Measurements from ENCODE around the gene KCNT1. TPM values are rescaled to one million over a fixed set of nuclear protein-coding genes. Genes with fewer than 3 reads are reported as not detected.

KCNT1 gene
- total RNA-seq, 1 donor = not detected

DNA sequence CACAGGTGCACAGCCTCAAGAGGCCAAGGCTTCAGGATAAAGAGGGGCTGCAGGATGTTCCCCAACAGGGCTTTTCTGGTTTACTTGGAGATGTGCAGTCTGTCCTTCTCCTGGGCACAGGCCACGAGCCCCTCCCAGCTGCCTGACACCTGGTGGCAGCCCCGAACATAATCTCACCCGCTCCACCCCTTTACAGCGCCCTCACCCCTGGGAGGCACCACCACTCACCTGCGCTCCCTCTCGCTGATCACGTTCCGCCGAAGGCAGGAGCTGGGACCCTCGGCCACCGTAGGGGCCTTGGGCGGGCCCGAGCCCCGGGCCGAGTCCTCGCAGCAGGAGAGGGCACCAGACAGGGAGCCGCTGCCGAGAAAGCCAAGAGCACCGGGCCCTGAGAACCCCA, 3.2 kb upstream of the KCNT1 start:
- TF ChIP-seq, protein P1, sequence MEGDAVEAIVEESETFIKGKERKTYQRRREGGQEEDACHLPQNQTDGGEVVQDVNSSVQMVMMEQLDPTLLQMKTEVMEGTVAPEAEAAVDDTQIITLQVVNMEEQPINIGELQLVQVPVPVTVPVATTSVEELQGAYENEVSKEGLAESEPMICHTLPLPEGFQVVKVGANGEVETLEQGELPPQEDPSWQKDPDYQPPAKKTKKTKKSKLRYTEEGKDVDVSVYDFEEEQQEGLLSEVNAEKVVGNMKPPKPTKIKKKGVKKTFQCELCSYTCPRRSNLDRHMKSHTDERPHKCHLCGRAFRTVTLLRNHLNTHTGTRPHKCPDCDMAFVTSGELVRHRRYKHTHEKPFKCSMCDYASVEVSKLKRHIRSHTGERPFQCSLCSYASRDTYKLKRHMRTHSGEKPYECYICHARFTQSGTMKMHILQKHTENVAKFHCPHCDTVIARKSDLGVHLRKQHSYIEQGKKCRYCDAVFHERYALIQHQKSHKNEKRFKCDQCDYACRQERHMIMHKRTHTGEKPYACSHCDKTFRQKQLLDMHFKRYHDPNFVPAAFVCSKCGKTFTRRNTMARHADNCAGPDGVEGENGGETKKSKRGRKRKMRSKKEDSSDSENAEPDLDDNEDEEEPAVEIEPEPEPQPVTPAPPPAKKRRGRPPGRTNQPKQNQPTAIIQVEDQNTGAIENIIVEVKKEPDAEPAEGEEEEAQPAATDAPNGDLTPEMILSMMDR (IDR thresholded peaks at IDR 0.05; ENCODE audit: extremely low read depth, low read depth, low read length) = no peak

DNA sequence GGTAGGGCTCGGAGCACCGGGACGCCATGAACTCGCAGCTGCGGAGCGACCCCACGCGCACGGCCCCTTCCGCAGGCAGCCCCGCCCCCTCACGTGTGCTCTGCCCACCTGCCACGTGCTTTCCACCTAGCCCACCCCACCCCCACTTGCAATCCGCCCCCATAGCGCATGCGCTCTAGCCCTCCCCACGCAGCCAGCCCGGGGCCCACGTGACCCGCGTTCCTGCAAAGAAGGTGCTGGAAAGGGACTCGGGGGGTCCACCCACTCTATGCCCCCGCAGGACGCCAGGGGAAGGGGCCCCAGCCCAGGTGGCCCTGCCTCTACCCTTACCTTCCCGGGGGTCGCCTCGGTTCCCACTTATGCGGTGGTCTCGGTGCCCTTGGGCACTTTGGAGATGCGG, 2.5 kb upstream of the KCNT1 start, which contains the start of gene SOHLH1:
Gene SOHLH1, minus strand, starts transcription at position 42 of the 400 bp plus-strand sequence. Its CDS starts 14 bp downstream, at position 28.
- Histone ChIP-seq H3K79me2 (ENCODE audit: insufficient read depth, low read length) (no peaks in the 10 kb centered on the region), H3K4me3 (ENCODE audit: insufficient read depth, low read length) (no peak within 1 kb of the TSS), H3K4me1 (ENCODE audit: insufficient read depth, low read length) (no peaks in the 10 kb centered on the region), H3K27ac (ENCODE audit: low read depth, low read length) (no peak within 1 kb of the TSS), H3K4me2 (ENCODE audit: insufficient read depth, low read length) (no peak within 1 kb of the TSS), H4K20me1 (ENCODE audit: insufficient read depth, low read length) (no peaks in the 10 kb centered on the region), H3K9me3 (ENCODE audit: low read depth, low read length) (no peaks in the 10 kb centered on the region), H2AFZ (ENCODE audit: low read length) (no peak within 1 kb of the TSS), H3K36me3 (ENCODE audit: insufficient read depth, low read length) (no peaks in the 10 kb centered on the region), H3K27me3 (ENCODE audit: insufficient read depth, low read length) (no peaks in the 10 kb centered on the region)
- no peak for DNase-seq (ENCODE audit: insufficient read length, low spot score, missing footprints)
- TF ChIP-seq, protein P1 (IDR thresholded peaks at IDR 0.05; ENCODE audit: extremely low read depth, low read depth, low read length) = no peak

More for the DNA sequence above, 3.2 kb upstream of the KCNT1 start:
- DNase-seq (ENCODE audit: insufficient read length, low spot score, missing footprints) = no peak
- Histone ChIP-seq H3K27ac (ENCODE audit: low read depth, low read length) (no peak overlapping the region), H3K36me3 (ENCODE audit: insufficient read depth, low read length) (no peaks in the 10 kb centered on the region), H4K20me1 (ENCODE audit: insufficient read depth, low read length) (no peaks in the 10 kb centered on the region), H3K4me2 (ENCODE audit: insufficient read depth, low read length) (no peak overlapping the region), H3K27me3 (ENCODE audit: insufficient read depth, low read length) (no peaks in the 10 kb centered on the region), H3K4me1 (ENCODE audit: insufficient read depth, low read length) (no peaks in the 10 kb centered on the region), H3K4me3 (ENCODE audit: insufficient read depth, low read length) (no peak overlapping the region), H2AFZ (ENCODE audit: low read length) (no peak overlapping the region), H3K79me2 (ENCODE audit: insufficient read depth, low read length) (no peaks in the 10 kb centered on the region), H3K9me3 (ENCODE audit: low read depth, low read length) (no peaks in the 10 kb centered on the region)

DNA sequence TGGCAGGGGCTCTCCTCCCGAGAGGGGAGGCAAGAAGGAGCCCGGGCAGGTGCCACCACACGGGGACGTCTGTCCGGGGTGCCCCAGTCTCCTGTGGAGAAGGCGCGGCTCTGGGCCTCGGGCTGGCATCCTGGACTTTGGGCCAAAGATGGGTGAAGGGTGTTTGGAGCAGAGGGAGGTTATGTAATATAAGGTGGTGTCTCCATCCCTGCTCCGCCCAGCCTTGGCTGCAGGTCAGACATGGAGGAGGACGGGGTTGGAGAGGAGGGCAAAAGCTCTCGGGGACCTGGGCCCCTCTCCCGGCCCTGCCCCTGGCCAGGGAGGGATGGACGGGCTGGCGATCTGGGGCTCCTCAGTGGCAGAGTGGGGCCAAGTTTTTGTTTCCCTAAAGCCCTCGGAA, 1.5 kb upstream of the KCNT1 start:
- TF ChIP-seq, protein P1 (IDR thresholded peaks at IDR 0.05; ENCODE audit: extremely low read depth, low read depth, low read length) = no peak
- H3K27me3 ChIP-seq (ENCODE audit: insufficient read depth, low read length) = no peaks in the 10 kb centered on the region
- H2AFZ ChIP-seq (ENCODE audit: low read length) = no peak overlapping the region
- H3K9me3 ChIP-seq (ENCODE audit: low read depth, low read length) = no peaks in the 10 kb centered on the region
- no peaks in the 10 kb centered on the region for H4K20me1 ChIP-seq (ENCODE audit: insufficient read depth, low read length)
- DNase-seq (ENCODE audit: insufficient read length, low spot score, missing footprints) = no peak
- no peak overlapping the region for H3K27ac ChIP-seq (ENCODE audit: low read depth, low read length)
- H3K4me1 ChIP-seq (ENCODE audit: insufficient read depth, low read length) = no peaks in the 10 kb centered on the region
- H3K4me3 ChIP-seq (ENCODE audit: insufficient read depth, low read length) = no peak overlapping the region
- no peaks in the 10 kb centered on the region for H3K36me3 ChIP-seq (ENCODE audit: insufficient read depth, low read length)
- no peaks in the 10 kb centered on the region for H3K79me2 ChIP-seq (ENCODE audit: insufficient read depth, low read length)
- H3K4me2 ChIP-seq (ENCODE audit: insufficient read depth, low read length) = no peak overlapping the region

DNA sequence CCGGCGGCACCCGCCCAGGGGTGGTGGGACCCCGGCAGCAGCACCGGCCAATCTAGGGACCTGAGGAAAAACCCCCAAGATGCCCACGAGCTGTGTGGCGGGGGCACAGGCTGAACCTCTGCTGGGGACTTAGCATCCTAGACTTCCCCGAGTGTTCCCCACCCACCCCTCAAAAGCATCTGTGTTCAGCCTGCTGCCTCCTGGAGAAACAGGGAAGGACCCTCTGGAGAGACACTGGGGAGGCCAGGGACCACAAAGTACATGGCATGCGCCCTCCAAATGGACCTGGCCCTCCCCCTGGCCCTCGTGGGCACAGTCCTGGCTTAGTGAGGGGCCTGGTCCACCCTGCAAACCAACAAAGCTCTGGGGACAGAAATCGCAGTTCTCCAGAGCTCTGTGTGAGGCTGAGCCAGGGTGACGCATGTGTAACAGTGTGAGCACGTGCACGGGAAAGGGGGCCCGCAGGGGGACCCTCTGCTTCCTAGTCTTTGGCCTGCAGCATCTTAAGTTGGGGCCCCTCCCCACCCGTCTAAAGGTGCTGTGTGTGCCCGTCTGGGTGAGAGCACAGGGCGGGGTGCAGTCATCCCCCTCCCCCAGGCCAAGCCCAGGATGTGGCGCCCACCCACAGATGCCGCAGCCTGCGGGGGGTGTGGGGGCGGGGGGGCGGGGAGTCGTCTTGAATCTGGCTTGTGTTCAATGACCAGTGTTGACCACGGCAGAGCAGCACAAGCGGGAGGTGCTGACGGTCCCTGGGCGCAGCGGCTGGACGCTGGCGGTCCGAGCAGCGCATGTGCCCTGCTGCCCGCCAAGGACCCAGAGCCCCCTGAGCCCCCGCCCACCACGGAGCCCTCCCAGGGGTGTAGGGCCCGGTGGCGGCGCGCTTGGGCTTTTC, 672 bp upstream of the KCNT1 start:
- Histone ChIP-seq H3K79me2 (ENCODE audit: insufficient read depth, low read length) (no peaks in the 10 kb centered on the region), H3K4me3 (ENCODE audit: insufficient read depth, low read length) (no peak overlapping the region), H3K27me3 (ENCODE audit: insufficient read depth, low read length) (no peaks in the 10 kb centered on the region), H3K9me3 (ENCODE audit: low read depth, low read length) (no peaks in the 10 kb centered on the region), H3K4me1 (ENCODE audit: insufficient read depth, low read length) (no peaks in the 10 kb centered on the region), H3K36me3 (ENCODE audit: insufficient read depth, low read length) (no peaks in the 10 kb centered on the region), H3K27ac (ENCODE audit: low read depth, low read length) (no peak overlapping the region), H3K4me2 (ENCODE audit: insufficient read depth, low read length) (peak overlapping the region; percentile 23), H4K20me1 (ENCODE audit: insufficient read depth, low read length) (no peaks in the 10 kb centered on the region), H2AFZ (ENCODE audit: low read length) (no peak overlapping the region)
- TF ChIP-seq, protein P1 (IDR thresholded peaks at IDR 0.05; ENCODE audit: extremely low read depth, low read depth, low read length) = no peak
- no peak for DNase-seq (ENCODE audit: insufficient read length, low spot score, missing footprints)

All from osteoblast (primary cell).